H1 (cell line): ENCODE measurements around the gene CDKL5. TPM values are rescaled to one million over a fixed set of nuclear protein-coding genes. Genes with fewer than 3 reads are reported as not detected.

Experiments used
- SRF ChIP-seq: IDR thresholded peaks from 2 replicates; pipeline ENCODE4 v1.6.1; 2011; ENCODE audit warnings: mild to moderate bottlenecking, low read depth, low read length, moderate library complexity
- polyA plus RNA-seq, 7 experiments: library from polyadenylated mRNA; depleted of rRNA in 3 of 7; stranded (reverse) in 5 of 7; unstranded in 2 of 7; fragments of >200 nt in 5 of 7; fragments of 200-250 nt in 2 of 7; gene quantifications; 1 replicate in 5 of 7; 2 replicates in 1 of 7; 4 replicates in 1 of 7; pipeline versions ENCODE4 v1.2.1 to v1.2.3, GENCODE V29; 2011 to 2013; ENCODE audit warnings: missing spikeins in 2 of 7, mixed read lengths in 2 of 7
- total RNA-seq: library from RNA; stranded (reverse); fragmentation: NEBNext Ultra II Directional; extraction: Animal tissue kit (Norgen Biotek cat#: 25700); gene quantifications from 2 replicates; pipeline ENCODE4 v1.2.1, GENCODE V29; 2021

Gene CDKL5
- total and polyA plus RNA-seq, 2 of the 8 experiments (the other 6 are each of a cell fraction or from before 2014, with no cell fraction given) = 5.5 to 15.6 TPM

- no peak for TF ChIP-seq SRF
- TF ChIP-seq, all 59 proteins: peak for 0
Measured at GRCh38 chrX:18598413-18598812, 173.0 kb downstream of the CDKL5 start (continued).
